Right lobe of liver (tissue), 6 donors: ENCODE results near the gene PIGS. TPM values are rescaled to one million over a fixed set of nuclear protein-coding genes. Genes with fewer than 3 reads are reported as not detected.

Experiments
- ATAC-seq, 4 donors: fragments of 200-7000 bp; cut with Tn5 transposase; one replicate each; pipeline ENCODE4 v1.9.1; 2020; ENCODE audit warnings: mild to moderate bottlenecking in 4 of 4, moderate library complexity in 4 of 4
- DNase-seq, 3 donors: peaks; one replicate each; pipeline ENCODE4 v3.0.0-alpha.2; 2020
- H3K27ac ChIP-seq, 3 donors: fragments of 200-600 bp; one replicate each; pipeline ENCODE4 v1.8.0; 2022
- H3K27me3 ChIP-seq, 2 donors: fragments of 200-600 bp; one replicate each; pipeline ENCODE4 v1.8.0; 2022
- H3K36me3 ChIP-seq, 4 donors: fragments of 200-600 bp; sonication (generic) in 1 of 4; one replicate each; pipeline versions ENCODE4 v1.5.1 to v1.8.0; 2017 to 2022; ENCODE audit warnings: control low read depth in 1 of 4
- H3K4me1 ChIP-seq, 4 donors: fragments of 200-600 bp; sonication (generic) in 1 of 4; one replicate each; pipeline versions ENCODE4 v1.5.1 to v1.8.0; 2017 to 2022; ENCODE audit warnings: control low read depth in 1 of 4
- H3K4me3 ChIP-seq, 3 donors: fragments of 200-600 bp; one replicate each; pipeline ENCODE4 v1.8.0; 2022
- H3K9me3 ChIP-seq, 4 donors: fragments of 200-600 bp; sonication (generic) in 1 of 4; one replicate each; pipeline versions ENCODE4 v1.5.1 to v1.8.0; 2017 to 2022; ENCODE audit warnings: control low read depth in 1 of 4
- POLR2A ChIP-seq: fragments of 450-650 bp; IDR thresholded peaks from one replicate; pipeline ENCODE4 v1.6.1; 2017; ENCODE audit warnings: antibody characterized with exemption, mild to moderate bottlenecking
- WGBS: methylation state at CpG from one replicate; pipeline ENCODE4 v1.1.6; 2018; ENCODE audit warnings: low coverage, low lambda C conversion rate; ENCODE audit not compliant: insufficient coverage; ENCODE audit errors: missing lambda C conversion rate; 5-methylcytosine and 5-hydroxymethylcytosine counted together
- intact Hi-C, 2 donors: fragments of 100-400 bp; cut with DNase I; formaldehyde crosslinking; loops; one replicate each; pipeline versions ENCODE4 v1.11.2 to v1.14.1; 2022
- total RNA-seq, 6 experiments: library from RNA; depleted of rRNA in 2 of 6; stranded (reverse); fragments of >200 nt in 2 of 6; fragmentation: NEBNext Ultra II Directional in 3 of 6; extraction: Animal tissue kit (Norgen Biotek cat#: 25700) in 3 of 6; gene quantifications; one replicate each; pipeline versions ENCODE4 v1.1.0 to v1.2.4, GENCODE V29; 2016 to 2023
- TF ChIP-seq, protein P1 (sequence below), 4 donors: fragments of 200-600 bp in 3 of 4; fragments of 450-650 bp in 1 of 4; IDR thresholded peaks; one replicate each; pipeline versions ENCODE4 v1.5.1 to v1.8.0; 2016 to 2022; ENCODE audit warnings: antibody characterized with exemption in 4 of 4, mild to moderate bottlenecking in 2 of 4
- donor health status: DM: no; HTN: yes; CAD: no.
- donor health status: DM: no; HTN: no; CAD: no.
- donor health status: DM: no; HTN: no; CAD: no.
- donor health status: DM: no; HTN: yes; CAD: no.
- donor health status: DM: no; HTN: yes; CAD: no.

Gene PIGS
- total RNA-seq, 6 experiments from 2014 or later = 7.2 to 13.8 (median 11.0) TPM

- Histone ChIP-seq H3K27me3 (no peaks in the 10 kb centered on the region), H3K4me1 (peaks cover 0 to 10% (median 4%) of the 10 kb centered on the region in 4 donors), H3K4me3 (no peak overlapping the region), H3K36me3 (peaks cover 16 to 58% (median 32%) of the 10 kb centered on the region in 4 donors), H3K9me3 (no peaks in the 10 kb centered on the region), H3K27ac (no peak overlapping the region)
- DNase-seq (no peak), ATAC-seq (no peak)
- intact Hi-C loops = loop anchor here in 1 of 2 donors (5.0 kb wide), 1 partner anchor 68 kb away; no protein-coding TSS in a partner anchor
- no peak for TF ChIP-seq POLR2A
- TF ChIP-seq, protein P1, sequence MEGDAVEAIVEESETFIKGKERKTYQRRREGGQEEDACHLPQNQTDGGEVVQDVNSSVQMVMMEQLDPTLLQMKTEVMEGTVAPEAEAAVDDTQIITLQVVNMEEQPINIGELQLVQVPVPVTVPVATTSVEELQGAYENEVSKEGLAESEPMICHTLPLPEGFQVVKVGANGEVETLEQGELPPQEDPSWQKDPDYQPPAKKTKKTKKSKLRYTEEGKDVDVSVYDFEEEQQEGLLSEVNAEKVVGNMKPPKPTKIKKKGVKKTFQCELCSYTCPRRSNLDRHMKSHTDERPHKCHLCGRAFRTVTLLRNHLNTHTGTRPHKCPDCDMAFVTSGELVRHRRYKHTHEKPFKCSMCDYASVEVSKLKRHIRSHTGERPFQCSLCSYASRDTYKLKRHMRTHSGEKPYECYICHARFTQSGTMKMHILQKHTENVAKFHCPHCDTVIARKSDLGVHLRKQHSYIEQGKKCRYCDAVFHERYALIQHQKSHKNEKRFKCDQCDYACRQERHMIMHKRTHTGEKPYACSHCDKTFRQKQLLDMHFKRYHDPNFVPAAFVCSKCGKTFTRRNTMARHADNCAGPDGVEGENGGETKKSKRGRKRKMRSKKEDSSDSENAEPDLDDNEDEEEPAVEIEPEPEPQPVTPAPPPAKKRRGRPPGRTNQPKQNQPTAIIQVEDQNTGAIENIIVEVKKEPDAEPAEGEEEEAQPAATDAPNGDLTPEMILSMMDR (IDR thresholded peaks at IDR 0.05) = no peak
- 91% methylated on average over 4 of the region's 4 CpGs for WGBS
These were observed 44.1 kb upstream of the PIGS start for GRCh38 chr17:28615260-28615940.

GRCh38 chr17:28613931-28614381, 42.6 kb upstream of the PIGS start, which contains the start of gene RSKR:
Gene RSKR (minus strand): TSS chr17:28614185. CDS start chr17:28614161, 24 bp downstream.
- H3K27me3 ChIP-seq = no peaks in the 10 kb centered on the region
- no peak within 1 kb of the TSS for H3K4me3 ChIP-seq
- H3K36me3 ChIP-seq = peaks cover 7 to 45% (median 28%) of the 10 kb centered on the region in 4 donors
- 89% methylated on average over 5 of the region's 5 CpGs for WGBS
- DNase-seq (no peak), ATAC-seq (peak in 3 of 4 donors; percentile 33 to 51 (median 38))
- intact Hi-C loops = loop anchor here in 1 of 2 donors (5.0 kb wide), 2 partner anchors 67 to 117 kb away; no protein-coding TSS in a partner anchor
- no peak within 1 kb of the TSS for H3K27ac ChIP-seq
- no peaks in the 10 kb centered on the region for H3K9me3 ChIP-seq
- peaks cover 0 to 5% (median 0%) of the 10 kb centered on the region in 4 donors for H3K4me1 ChIP-seq
- TF ChIP-seq, protein P1 (IDR thresholded peaks at IDR 0.05) = no peak
- TF ChIP-seq POLR2A = no peak

GRCh38 chr17:28612936-28613872, 41.9 kb upstream of the PIGS start:
- H3K27ac ChIP-seq = no peak overlapping the region
- ATAC-seq (peak; percentile 63 to 70 (median 66)), DNase-seq (no peak)
- intact Hi-C loops = loop anchor here in 1 of 2 donors (5.0 kb wide), 2 partner anchors 66 to 116 kb away; no protein-coding TSS in a partner anchor
- peaks cover 0 to 5% (median 0%) of the 10 kb centered on the region in 4 donors for H3K4me1 ChIP-seq
- WGBS = 80% methylated on average over 3 of the region's 6 CpGs
- no peak for TF ChIP-seq POLR2A
- TF ChIP-seq, protein P1 (IDR thresholded peaks at IDR 0.05) = peak; percentile 58 to 71 (median 64)
- H3K4me3 ChIP-seq = no peak overlapping the region
- H3K9me3 ChIP-seq = no peaks in the 10 kb centered on the region
- H3K27me3 ChIP-seq = no peaks in the 10 kb centered on the region
- peaks cover 0 to 37% (median 23%) of the 10 kb centered on the region in 4 donors for H3K36me3 ChIP-seq

- H3K27me3 ChIP-seq = no peaks in the 10 kb centered on the region
- WGBS = 72% methylated on average over 2 of the region's 2 CpGs
- TF ChIP-seq POLR2A = no peak
- TF ChIP-seq, protein P1 (IDR thresholded peaks at IDR 0.05) = no peak
- peaks cover 0 to 32% (median 19%) of the 10 kb centered on the region in 4 donors for H3K36me3 ChIP-seq
- ATAC-seq (no peak), DNase-seq (no peak)
- H3K9me3 ChIP-seq = no peaks in the 10 kb centered on the region
- intact Hi-C loops = loop anchor here in 1 of 2 donors (5.0 kb wide), 2 partner anchors 65 to 115 kb away; no protein-coding TSS in a partner anchor
- H3K4me3 ChIP-seq = no peak overlapping the region
- peaks cover 0 to 5% (median 0%) of the 10 kb centered on the region in 4 donors for H3K4me1 ChIP-seq
- H3K27ac ChIP-seq = no peak overlapping the region
These were observed 41.2 kb upstream of the PIGS start for GRCh38 chr17:28612531-28612930.
